Measurements from ENCODE around the gene ABL2. TPM values are rescaled to one million over a fixed set of nuclear protein-coding genes. Genes with fewer than 3 reads are reported as not detected.

The ABL2 gene
- total RNA-seq, 4 donors from 2014 or later, result 6.8 to 22.2 (median 12.2) TPM

GRCh38 chr1:179094818-179095217, 134.7 kb downstream of the ABL2 start:
- Histone ChIP-seq H3K9me3 (no peaks in the 10 kb centered on the region), H3K4me3 (no peak overlapping the region), H3K36me3 (peaks cover 82% of the 10 kb centered on the region), H3K27me3 (no peaks in the 10 kb centered on the region), H3K4me1 (peaks cover 21% of the 10 kb centered on the region), H3K27ac (peak overlapping the region; percentile 51)
- TF ChIP-seq POLR2A (IDR thresholded peaks at IDR 0.05), result no peak
- TF ChIP-seq EP300 (IDR thresholded peaks at IDR 0.05), result no peak
- no peak for TF ChIP-seq CTCF (IDR thresholded peaks at IDR 0.05)
- no peak for TF ChIP-seq POLR2AphosphoS5 (IDR thresholded peaks at IDR 0.05)
- WGBS, result 61% methylated on average over 5 of the region's 5 CpGs
- no peak for DNase-seq (ENCODE audit: low spot score in 2 of 2)

- DNase-seq (ENCODE audit: low spot score in 2 of 2), result no peak
- H3K36me3 ChIP-seq, result peaks cover 93% of the 10 kb centered on the region
- no peak overlapping the region for H3K27ac ChIP-seq
- H3K4me3 ChIP-seq, result no peak overlapping the region
- H3K27me3 ChIP-seq, result no peaks in the 10 kb centered on the region
- 88% methylated on average over 9 of the region's 9 CpGs for WGBS
- no peaks in the 10 kb centered on the region for H3K9me3 ChIP-seq
- no peak for TF ChIP-seq POLR2A (IDR thresholded peaks at IDR 0.05)
- no peak for TF ChIP-seq CTCF (IDR thresholded peaks at IDR 0.05)
- TF ChIP-seq POLR2AphosphoS5 (IDR thresholded peaks at IDR 0.05), result no peak
- TF ChIP-seq EP300 (IDR thresholded peaks at IDR 0.05), result no peak
- peaks cover 21% of the 10 kb centered on the region for H3K4me1 ChIP-seq
Observed at GRCh38 chr1:179092896-179093461, 136.5 kb downstream of the ABL2 start.

- WGBS, result 60% methylated on average over 1 of the region's 5 CpGs
- no peak overlapping the region for H3K27ac ChIP-seq
Observed at GRCh38 chr1:179091691-179092165, 137.7 kb downstream of the ABL2 start.

GRCh38 chr1:179090923-179091322, 138.6 kb downstream of the ABL2 start:
- H3K4me3 ChIP-seq, result no peak overlapping the region
- peaks cover 87% of the 10 kb centered on the region for H3K36me3 ChIP-seq
- H3K4me1 ChIP-seq, result peaks cover 21% of the 10 kb centered on the region
- H3K9me3 ChIP-seq, result no peaks in the 10 kb centered on the region
- WGBS, result 86% methylated on average over 4 of the region's 4 CpGs
- TF ChIP-seq EP300 (IDR thresholded peaks at IDR 0.05) (no peak), POLR2A (IDR thresholded peaks at IDR 0.05) (no peak), POLR2AphosphoS5 (IDR thresholded peaks at IDR 0.05) (no peak), CTCF (IDR thresholded peaks at IDR 0.05) (no peak)
- DNase-seq (ENCODE audit: low spot score in 2 of 2), result no peak
- no peak overlapping the region for H3K27ac ChIP-seq
- H3K27me3 ChIP-seq, result no peaks in the 10 kb centered on the region

More at GRCh38 chr1:179091691-179092165, 137.7 kb downstream of the ABL2 start:
- Histone ChIP-seq H3K4me3 (no peak overlapping the region), H3K36me3 (peaks cover 92% of the 10 kb centered on the region), H3K9me3 (no peaks in the 10 kb centered on the region), H3K27me3 (no peaks in the 10 kb centered on the region), H3K4me1 (peaks cover 21% of the 10 kb centered on the region)
- peak in 1 of 2 donors; percentile 81 for DNase-seq (ENCODE audit: low spot score in 2 of 2)
- no peak for TF ChIP-seq EP300 (IDR thresholded peaks at IDR 0.05)
- no peak for TF ChIP-seq CTCF (IDR thresholded peaks at IDR 0.05)
- TF ChIP-seq POLR2AphosphoS5 (IDR thresholded peaks at IDR 0.05), result no peak
- TF ChIP-seq POLR2A (IDR thresholded peaks at IDR 0.05), result no peak

- Histone ChIP-seq H3K9me3 (no peaks in the 10 kb centered on the region), H3K27me3 (no peaks in the 10 kb centered on the region), H3K36me3 (peaks cover 87% of the 10 kb centered on the region), H3K4me3 (no peak overlapping the region), H3K27ac (no peak overlapping the region), H3K4me1 (peaks cover 21% of the 10 kb centered on the region)
- WGBS, result 71% methylated on average over 8 of the region's 8 CpGs
- no peak for DNase-seq (ENCODE audit: low spot score in 2 of 2)
- TF ChIP-seq POLR2A (IDR thresholded peaks at IDR 0.05) (no peak), CTCF (IDR thresholded peaks at IDR 0.05) (no peak), POLR2AphosphoS5 (IDR thresholded peaks at IDR 0.05) (no peak), EP300 (IDR thresholded peaks at IDR 0.05) (no peak)
Observed at GRCh38 chr1:179090522-179090921, 139.0 kb downstream of the ABL2 start.
